Eye (tissue), 1 donor: Measurements from ENCODE around the gene OPN1MW.
"Not testable (repeated sequence)": the region's sequence is repeated elsewhere in the genome, so short reads cannot be mapped to it uniquely, and the experiment has no call there.

ENCODE experiments used
- DNase-seq: peaks from one replicate; pipeline ENCODE4 v3.0.0-alpha.2; 2015

OPN1MW gene

GRCh38 chrX:154211499-154211898 lies 29.1 kb downstream of the OPN1MW start:
- not testable (repeated sequence) for DNase-seq

DNA sequence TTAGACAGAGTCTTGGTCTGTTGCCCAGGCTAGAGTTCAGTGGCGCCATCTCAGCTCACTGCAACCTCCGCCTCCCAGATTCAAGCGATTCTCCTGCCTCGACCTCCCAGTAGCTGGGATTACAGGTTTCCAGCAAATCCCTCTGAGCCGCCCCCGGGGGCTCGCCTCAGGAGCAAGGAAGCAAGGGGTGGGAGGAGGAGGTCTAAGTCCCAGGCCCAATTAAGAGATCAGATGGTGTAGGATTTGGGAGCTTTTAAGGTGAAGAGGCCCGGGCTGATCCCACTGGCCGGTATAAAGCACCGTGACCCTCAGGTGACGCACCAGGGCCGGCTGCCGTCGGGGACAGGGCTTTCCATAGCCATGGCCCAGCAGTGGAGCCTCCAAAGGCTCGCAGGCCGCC lies 37.1 kb downstream of the OPN1MW start, which contains the start of gene OPN1MW2:
Gene OPN1MW2 (plus strand): TSS at position 301 of the 400 bp plus-strand sequence. CDS start 60 bp downstream, at position 361.
- not testable (repeated sequence) for DNase-seq

DNA sequence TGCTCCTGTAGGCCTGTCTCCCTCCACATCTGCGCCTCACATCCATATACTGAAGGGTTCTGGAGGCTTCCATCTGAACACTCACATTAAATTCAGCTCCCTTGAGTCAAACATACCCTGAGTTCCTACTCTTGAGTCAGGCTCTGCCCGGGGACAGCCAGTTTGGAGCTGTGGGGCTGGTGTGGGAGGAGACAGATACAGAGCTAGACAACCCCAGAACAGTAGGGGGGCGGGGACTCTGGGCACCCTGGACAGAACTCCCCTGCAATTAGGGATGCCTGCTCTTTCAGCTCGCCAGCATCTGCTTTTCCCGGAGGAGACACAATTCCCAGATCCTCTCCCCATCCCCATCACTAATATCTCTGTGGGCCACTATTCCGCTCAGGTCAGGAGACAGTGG lies 42.9 kb downstream of the OPN1MW start:
- not testable (repeated sequence) for DNase-seq

- DNase-seq = not testable (repeated sequence)
These were observed 44.3 kb downstream of the OPN1MW start for GRCh38 chrX:154226706-154227105.

- DNase-seq = not testable (repeated sequence)
These were observed 49.0 kb downstream of the OPN1MW start for GRCh38 chrX:154231443-154231842.

GRCh38 chrX:154233620-154234019 lies 51.2 kb downstream of the OPN1MW start:
- DNase-seq = not testable (repeated sequence)

- DNase-seq = not testable (repeated sequence)
These were observed 56.7 kb downstream of the OPN1MW start for GRCh38 chrX:154238939-154239559.

GRCh38 chrX:154239982-154240503 lies 57.6 kb downstream of the OPN1MW start:
- peak; percentile 1 for DNase-seq
